CD14-positive monocyte (primary cell): ENCODE measurements around the gene IRF8. TPM values are rescaled to one million over a fixed set of nuclear protein-coding genes. Genes with fewer than 3 reads are reported as not detected.

Experiments used
- DNase-seq, 3 donors: peaks; one replicate each; pipeline ENCODE4 v3.0.0-alpha.2; 2011 to 2022
- H2AFZ ChIP-seq: 2 replicates; pipeline ENCODE4 v1.6.0; 2012; ENCODE audit warnings: mild to moderate bottlenecking, low read depth, low read length, inconsistent platforms; ENCODE audit not compliant: insufficient read depth, poor library complexity, severe bottlenecking
- H3K27ac ChIP-seq, 2 donors: 1 replicate in 1 of 2; 2 replicates in 1 of 2; pipeline ENCODE4 v1.5.1; 2012 to 2013; ENCODE audit warnings: low read length in 2 of 2, control low read depth in 1 of 2, inconsistent platforms in 1 of 2, low read depth in 1 of 2, mild to moderate bottlenecking in 1 of 2
- H3K27me3 ChIP-seq, 2 donors: one replicate each; pipeline versions ENCODE4 v1.6.0 to v1.6.1; 2011 to 2013; ENCODE audit warnings: low read length in 2 of 2; ENCODE audit not compliant: control insufficient read depth in 2 of 2, insufficient read depth in 2 of 2
- H3K36me3 ChIP-seq, 2 donors: replicated peaks in 1 of 2; 1 replicate in 1 of 2; 2 replicates in 1 of 2; pipeline versions ENCODE4 v1.5.1 to v1.6.1; 2012 to 2013; ENCODE audit warnings: low read length in 2 of 2, control low read depth in 1 of 2, inconsistent platforms in 1 of 2, mild to moderate bottlenecking in 1 of 2; ENCODE audit not compliant: insufficient read depth in 2 of 2, control insufficient read depth in 1 of 2
- H3K4me1 ChIP-seq, 2 donors: 1 replicate in 1 of 2; 2 replicates in 1 of 2; pipeline versions ENCODE4 v1.5.1 to v1.6.1; 2012 to 2013; ENCODE audit warnings: low read length in 2 of 2, control low read depth in 1 of 2, inconsistent platforms in 1 of 2, mild to moderate bottlenecking in 1 of 2, moderate library complexity in 1 of 2; ENCODE audit not compliant: insufficient read depth in 2 of 2, control insufficient read depth in 1 of 2
- H3K4me2 ChIP-seq: replicated peaks from 2 replicates; pipeline ENCODE3; 2012; ENCODE audit warnings: low read length, moderate library complexity, mild to moderate bottlenecking; ENCODE audit not compliant: poor library complexity, severe bottlenecking; ENCODE audit errors: extremely low read depth
- H3K4me3 ChIP-seq, 3 experiments: fragments of 200-600 bp in 1 of 3; sonication (generic) in 1 of 3; replicated peaks in 1 of 3; 1 replicate in 2 of 3; 2 replicates in 1 of 3; pipeline ENCODE4 v1.5.1; 2011 to 2013; ENCODE audit warnings: low read length in 3 of 3, mild to moderate bottlenecking in 3 of 3, control low read depth in 2 of 3, low read depth in 2 of 3, inconsistent platforms in 1 of 3, moderate library complexity in 1 of 3
- H3K79me2 ChIP-seq: 2 replicates; pipeline ENCODE4 v1.6.0; 2012; ENCODE audit warnings: mild to moderate bottlenecking, control low read depth, inconsistent platforms, low read length, moderate library complexity; ENCODE audit not compliant: insufficient read depth
- H3K9ac ChIP-seq: 2 replicates; pipeline ENCODE4 v1.6.0; 2017; ENCODE audit warnings: low read length, mild to moderate bottlenecking; ENCODE audit not compliant: insufficient read depth, poor library complexity, severe bottlenecking
- H3K9me3 ChIP-seq, 2 donors: replicated peaks in 1 of 2; 1 replicate in 1 of 2; 2 replicates in 1 of 2; pipeline versions ENCODE4 v1.5.1 to v1.6.1; 2012 to 2013; ENCODE audit warnings: low read length in 2 of 2, control low read depth in 1 of 2; ENCODE audit not compliant: control insufficient read depth in 1 of 2, insufficient read depth in 1 of 2
- H4K20me1 ChIP-seq: 2 replicates; pipeline ENCODE4 v1.6.0; 2012; ENCODE audit warnings: mild to moderate bottlenecking, low read length, control low read depth, moderate library complexity; ENCODE audit not compliant: insufficient read depth
- H3K27ac Mint-ChIP-seq, 7 donors: one replicate each; pipeline ENCODE4 v1.8.0; 2020; ENCODE audit warnings: mild to moderate bottlenecking in 7 of 7, mixed read lengths in 7 of 7, moderate library complexity in 6 of 7, inconsistent platforms in 2 of 7
- H3K27me3 Mint-ChIP-seq, 3 donors: one replicate each; pipeline ENCODE4 v1.8.0; 2021 to 2022; ENCODE audit warnings: low read depth in 3 of 3, mild to moderate bottlenecking in 3 of 3, mixed read lengths in 3 of 3, moderate library complexity in 3 of 3, inconsistent platforms in 1 of 3
- H3K36me3 Mint-ChIP-seq, 2 donors: one replicate each; pipeline ENCODE4 v1.8.0; 2020; ENCODE audit warnings: mixed read lengths in 2 of 2, inconsistent platforms in 1 of 2, mild to moderate bottlenecking in 1 of 2
- H3K4me1 Mint-ChIP-seq: one replicate; pipeline ENCODE4 v1.8.0; 2020; ENCODE audit warnings: mild to moderate bottlenecking, mixed read lengths
- H3K4me3 Mint-ChIP-seq, 2 donors: one replicate each; pipeline ENCODE4 v1.8.0; 2020; ENCODE audit warnings: mild to moderate bottlenecking in 2 of 2, mixed read lengths in 2 of 2, moderate library complexity in 1 of 2
- H3K9me3 Mint-ChIP-seq, 7 donors: one replicate each; pipeline ENCODE4 v1.8.0; 2020 to 2022; ENCODE audit warnings: mixed read lengths in 7 of 7, mild to moderate bottlenecking in 6 of 7, moderate library complexity in 6 of 7, inconsistent platforms in 2 of 7
- WGBS: methylation state at CpG from one replicate; pipeline ENCODE4 v1.1.5; 2013; ENCODE audit warnings: missing lambda C conversion rate; ENCODE audit not compliant: insufficient coverage; 5-methylcytosine and 5-hydroxymethylcytosine counted together
- intact Hi-C, 2 donors: fragments of 100-400 bp; cut with micrococcal nuclease; formaldehyde crosslinking; loops; one replicate each; pipeline versions ENCODE4 v1.15.0 to v1.15.1; 2023
- polyA plus RNA-seq, 3 donors: library from polyadenylated mRNA; depleted of rRNA in 1 of 3; unstranded in 2 of 3; stranded (reverse) in 1 of 3; fragments of 300-500 nt in 2 of 3; fragments of >200 nt in 1 of 3; fragmentation: Illumina TruSeq in 2 of 3; gene quantifications; 1 replicate in 2 of 3; 2 replicates in 1 of 3; pipeline ENCODE4 v1.2.3, GENCODE V29; 2012 to 2021
- TF ChIP-seq, protein P1 (sequence below): fragments of 200-600 bp; IDR thresholded peaks from one replicate; pipeline ENCODE4 v1.8.0; 2022; ENCODE audit warnings: antibody characterized with exemption, mild to moderate bottlenecking

Gene IRF8
- polyA plus RNA-seq, 3 donors, result 157 to 187 (median 184) TPM

DNA sequence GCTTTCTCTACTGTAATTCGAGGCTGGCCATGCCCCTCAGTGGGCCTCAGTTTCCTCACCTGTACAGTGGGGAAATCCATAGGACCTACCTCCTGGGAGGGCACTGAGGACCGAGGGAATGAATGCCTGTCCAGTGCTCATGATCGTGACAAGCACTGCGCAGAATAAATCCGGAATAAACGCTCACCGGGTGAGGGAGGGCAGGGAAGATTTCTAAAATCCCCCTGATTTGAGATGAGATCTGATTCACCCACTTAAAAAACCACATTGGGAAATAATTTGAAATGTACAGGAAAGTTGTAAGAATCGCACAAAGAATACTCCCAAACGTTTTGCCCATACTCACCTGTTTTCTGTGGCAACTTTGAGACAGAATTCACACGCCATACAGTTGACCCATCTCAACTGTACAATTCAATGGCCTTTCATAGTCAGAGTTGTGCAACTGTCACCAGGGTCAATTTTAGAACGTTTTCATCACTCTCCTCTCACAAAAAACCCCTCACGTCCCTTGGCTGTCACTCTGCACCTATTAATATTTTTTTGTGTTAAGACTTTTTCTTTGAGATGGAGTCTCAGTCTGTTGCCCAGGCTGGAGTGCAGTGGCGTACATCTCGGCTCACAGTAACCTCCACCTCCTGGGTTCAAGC lies 49.8 kb downstream of the IRF8 start:
- H3K9me3 Mint-ChIP-seq, result peaks cover 0 to 3% (median 0%) of the 10 kb centered on the region in 7 donors
- peak in 1 of 3 donors; percentile 55 for DNase-seq
- no peaks in the 10 kb centered on the region for H3K27me3 ChIP-seq
- H3K36me3 Mint-ChIP-seq, result no peaks in the 10 kb centered on the region
- no peak overlapping the region for H3K9ac ChIP-seq
- TF ChIP-seq, protein P1, sequence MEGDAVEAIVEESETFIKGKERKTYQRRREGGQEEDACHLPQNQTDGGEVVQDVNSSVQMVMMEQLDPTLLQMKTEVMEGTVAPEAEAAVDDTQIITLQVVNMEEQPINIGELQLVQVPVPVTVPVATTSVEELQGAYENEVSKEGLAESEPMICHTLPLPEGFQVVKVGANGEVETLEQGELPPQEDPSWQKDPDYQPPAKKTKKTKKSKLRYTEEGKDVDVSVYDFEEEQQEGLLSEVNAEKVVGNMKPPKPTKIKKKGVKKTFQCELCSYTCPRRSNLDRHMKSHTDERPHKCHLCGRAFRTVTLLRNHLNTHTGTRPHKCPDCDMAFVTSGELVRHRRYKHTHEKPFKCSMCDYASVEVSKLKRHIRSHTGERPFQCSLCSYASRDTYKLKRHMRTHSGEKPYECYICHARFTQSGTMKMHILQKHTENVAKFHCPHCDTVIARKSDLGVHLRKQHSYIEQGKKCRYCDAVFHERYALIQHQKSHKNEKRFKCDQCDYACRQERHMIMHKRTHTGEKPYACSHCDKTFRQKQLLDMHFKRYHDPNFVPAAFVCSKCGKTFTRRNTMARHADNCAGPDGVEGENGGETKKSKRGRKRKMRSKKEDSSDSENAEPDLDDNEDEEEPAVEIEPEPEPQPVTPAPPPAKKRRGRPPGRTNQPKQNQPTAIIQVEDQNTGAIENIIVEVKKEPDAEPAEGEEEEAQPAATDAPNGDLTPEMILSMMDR, result no peak
- H3K4me3 Mint-ChIP-seq, result peak overlapping the region; percentile 53 to 87
- peak overlapping the region; percentile 67 for H3K4me2 ChIP-seq
- H3K4me1 Mint-ChIP-seq, result peaks cover 52% of the 10 kb centered on the region
- H3K4me3 ChIP-seq, result peak overlapping the region in 1 of 3 experiments; percentile 80
- no peak overlapping the region for H2AFZ ChIP-seq
- 57% methylated on average over 6 of the region's 14 CpGs for WGBS
- H3K36me3 ChIP-seq, result no peaks in the 10 kb centered on the region
- H3K9me3 ChIP-seq, result no peaks in the 10 kb centered on the region
- H3K79me2 ChIP-seq, result no peaks in the 10 kb centered on the region
- intact Hi-C loops, result loop anchor here in 1 of 2 donors (5.0 kb wide), 2 partner anchors 34 to 46 kb away; no protein-coding TSS in a partner anchor
- peaks cover 0 to 18% (median 5%) of the 10 kb centered on the region in 3 donors for H3K27me3 Mint-ChIP-seq
- H3K27ac Mint-ChIP-seq, result peak overlapping the region in 2 of 7 donors; percentile 63 to 74
- H3K4me1 ChIP-seq, result peaks cover 38 to 45% of the 10 kb centered on the region in 2 donors
- no peaks in the 10 kb centered on the region for H4K20me1 ChIP-seq
- H3K27ac ChIP-seq, result no peak overlapping the region

DNA sequence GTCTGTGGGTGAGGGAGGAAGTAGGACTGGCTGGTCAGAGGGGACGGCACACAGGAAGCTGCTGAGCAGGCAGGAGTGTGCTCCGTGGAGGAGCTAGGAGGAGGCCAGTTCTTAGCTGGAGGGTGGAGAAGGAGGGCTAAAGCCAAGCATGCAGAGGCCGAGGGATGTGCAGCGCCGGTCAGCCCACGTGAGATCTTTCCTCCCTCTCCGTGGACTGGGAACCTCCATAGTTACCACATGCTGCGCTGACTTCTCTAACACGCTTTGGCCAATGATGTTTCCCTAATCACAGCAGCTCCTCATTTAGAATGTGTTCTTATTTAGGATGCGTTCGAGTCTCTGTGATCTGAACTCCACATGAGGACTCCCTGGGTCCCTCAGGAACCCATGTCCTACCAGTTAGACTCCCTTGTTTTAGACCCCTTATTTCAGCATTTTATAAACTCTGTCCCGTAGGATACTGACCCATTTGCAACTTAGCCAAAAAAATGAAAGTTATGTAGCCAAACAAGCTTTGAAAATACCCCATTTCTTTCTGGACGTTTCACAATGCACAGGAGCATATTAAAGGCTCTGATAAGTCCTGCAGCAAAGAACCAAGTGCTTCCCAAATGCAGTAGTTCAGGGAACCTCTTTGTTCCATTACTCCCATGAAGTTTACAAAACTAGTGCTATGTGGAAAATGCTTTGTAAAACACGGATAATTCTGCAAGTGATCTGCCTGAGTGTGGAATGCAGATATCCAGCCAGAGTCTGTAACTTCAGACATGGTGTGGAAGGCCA lies 51.4 kb downstream of the IRF8 start:
- Mint-ChIP-seq H3K4me1 (peaks cover 38% of the 10 kb centered on the region), H3K4me3 (peak overlapping the region in 1 of 2 donors; percentile 52), H3K27ac (peak overlapping the region in 1 of 7 donors; percentile 84), H3K9me3 (peaks cover 0 to 3% (median 0%) of the 10 kb centered on the region in 7 donors), H3K36me3 (no peaks in the 10 kb centered on the region), H3K27me3 (peaks cover 0 to 18% (median 7%) of the 10 kb centered on the region in 3 donors)
- Histone ChIP-seq H3K36me3 (no peaks in the 10 kb centered on the region), H3K9me3 (no peaks in the 10 kb centered on the region), H3K79me2 (no peaks in the 10 kb centered on the region), H3K27ac (no peak overlapping the region), H3K27me3 (no peaks in the 10 kb centered on the region), H4K20me1 (no peaks in the 10 kb centered on the region), H3K9ac (no peak overlapping the region), H2AFZ (no peak overlapping the region), H3K4me3 (no peak overlapping the region), H3K4me2 (no peak overlapping the region), H3K4me1 (peaks cover 32 to 38% of the 10 kb centered on the region in 2 donors)
- 43% methylated on average over 12 of the region's 14 CpGs for WGBS
- TF ChIP-seq, protein P1, result no peak
- DNase-seq, result peak in 2 of 3 donors; percentile 28 to 80
- intact Hi-C loops, result no loop called here
